Keratinocyte (primary cell): Measurements from ENCODE around the gene ADISSP.
"Not testable (repeated sequence)": the region's sequence is repeated elsewhere in the genome, so short reads cannot be mapped to it uniquely, and the experiment has no call there.

Source experiments
- EZH2 ChIP-seq: IDR thresholded peaks from one replicate; pipeline ENCODE4 v1.6.1; 2012; ENCODE audit warnings: inconsistent platforms, mild to moderate bottlenecking, low read length, moderate library complexity
- TF ChIP-seq, protein P1 (sequence below), 3 experiments: IDR thresholded peaks in 1 of 3; conservative IDR thresholded peaks in 1 of 3; optimal IDR thresholded peaks in 1 of 3; 2 replicates in 2 of 3; 3 replicates in 1 of 3; pipeline versions ENCODE3 to v1.5.1; 2011; ENCODE audit warnings: low read length in 3 of 3, mild to moderate bottlenecking in 3 of 3, moderate library complexity in 2 of 3, control low read depth in 1 of 3, inconsistent platforms in 1 of 3; ENCODE audit not compliant: insufficient read depth in 2 of 3; ENCODE audit errors: extremely low read depth in 1 of 3

DNA sequence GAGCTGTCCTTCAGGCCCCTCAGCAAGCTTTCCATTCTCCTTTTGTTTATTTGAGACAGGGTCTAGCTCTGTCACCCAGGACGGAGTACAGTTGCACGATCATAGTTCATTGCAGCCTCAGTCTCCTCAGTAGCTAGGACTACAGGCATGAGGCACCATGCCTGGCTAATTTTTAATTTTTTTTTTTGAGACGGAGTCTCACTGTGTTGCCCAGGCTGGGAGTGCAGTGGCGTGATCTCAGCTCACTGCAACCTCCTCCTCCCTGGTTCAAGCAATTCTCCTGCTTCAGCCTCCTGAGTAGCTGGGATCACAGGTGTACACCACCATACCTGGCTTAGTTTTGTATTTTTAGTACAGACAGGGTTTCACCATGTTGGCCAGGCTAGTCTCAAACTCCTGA, 21.6 kb upstream of the ADISSP start:
- TF ChIP-seq, protein P1, sequence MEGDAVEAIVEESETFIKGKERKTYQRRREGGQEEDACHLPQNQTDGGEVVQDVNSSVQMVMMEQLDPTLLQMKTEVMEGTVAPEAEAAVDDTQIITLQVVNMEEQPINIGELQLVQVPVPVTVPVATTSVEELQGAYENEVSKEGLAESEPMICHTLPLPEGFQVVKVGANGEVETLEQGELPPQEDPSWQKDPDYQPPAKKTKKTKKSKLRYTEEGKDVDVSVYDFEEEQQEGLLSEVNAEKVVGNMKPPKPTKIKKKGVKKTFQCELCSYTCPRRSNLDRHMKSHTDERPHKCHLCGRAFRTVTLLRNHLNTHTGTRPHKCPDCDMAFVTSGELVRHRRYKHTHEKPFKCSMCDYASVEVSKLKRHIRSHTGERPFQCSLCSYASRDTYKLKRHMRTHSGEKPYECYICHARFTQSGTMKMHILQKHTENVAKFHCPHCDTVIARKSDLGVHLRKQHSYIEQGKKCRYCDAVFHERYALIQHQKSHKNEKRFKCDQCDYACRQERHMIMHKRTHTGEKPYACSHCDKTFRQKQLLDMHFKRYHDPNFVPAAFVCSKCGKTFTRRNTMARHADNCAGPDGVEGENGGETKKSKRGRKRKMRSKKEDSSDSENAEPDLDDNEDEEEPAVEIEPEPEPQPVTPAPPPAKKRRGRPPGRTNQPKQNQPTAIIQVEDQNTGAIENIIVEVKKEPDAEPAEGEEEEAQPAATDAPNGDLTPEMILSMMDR (optimal IDR thresholded peaks at IDR 0.05 in 1 of 3, IDR thresholded peaks at IDR 0.05 in 1 of 3, conservative IDR thresholded peaks at IDR 0.05 in 1 of 3; ENCODE audit: extremely low read depth in 1 of 3, insufficient read depth in 2 of 3, low read length in 3 of 3), result not testable (repeated sequence)
- TF ChIP-seq EZH2, result not testable (repeated sequence)
